HG02798 (cell line): ENCODE results near the gene TMEM138.

Experiments
- ATAC-seq: cut with Tn5 transposase; IDR thresholded peaks from one replicate; pipeline ENCODE4 v1.9.1; 2021; ENCODE audit warnings: mild to moderate bottlenecking; ENCODE audit not compliant: unreplicated experiment, poor library complexity

TMEM138 gene

GRCh38 chr11:61403658-61404057 lies 41.5 kb downstream of the TMEM138 start:
- no peak for ATAC-seq

GRCh38 chr11:61404103-61404502 lies 41.9 kb downstream of the TMEM138 start:
- no peak for ATAC-seq

GRCh38 chr11:61404641-61405040 lies 42.5 kb downstream of the TMEM138 start:
- no peak for ATAC-seq

- no peak for ATAC-seq
These were observed 43.9 kb downstream of the TMEM138 start for GRCh38 chr11:61406067-61406466.

- ATAC-seq = no peak
These were observed 45.0 kb downstream of the TMEM138 start for GRCh38 chr11:61406991-61407728.

GRCh38 chr11:61411589-61411988 lies 49.4 kb downstream of the TMEM138 start:
- ATAC-seq = no peak

- ATAC-seq = no peak
These were observed 51.3 kb downstream of the TMEM138 start for GRCh38 chr11:61413496-61413895.

- no peak for ATAC-seq
These were observed 52.4 kb downstream of the TMEM138 start for GRCh38 chr11:61414547-61414946.

- ATAC-seq = no peak
These were observed 53.2 kb downstream of the TMEM138 start for GRCh38 chr11:61415381-61415780.

GRCh38 chr11:61416941-61417340 lies 54.8 kb downstream of the TMEM138 start:
- no peak for ATAC-seq

- ATAC-seq = no peak
These were observed 55.5 kb downstream of the TMEM138 start for GRCh38 chr11:61417670-61418069.

GRCh38 chr11:61418136-61418535 lies 56.0 kb downstream of the TMEM138 start:
- no peak for ATAC-seq
